ENCODE data around the gene LAMTOR4. TPM values are rescaled to one million over a fixed set of nuclear protein-coding genes. Genes with fewer than 3 reads are reported as not detected.
"Not testable (repeated sequence)": the region's sequence is repeated elsewhere in the genome, so short reads cannot be mapped to it uniquely, and the experiment has no call there.

Gene LAMTOR4
- total RNA-seq, 1 experiment from 2014 or later, result 65.4 TPM

GRCh38 chr7:100185726-100186125, 37.0 kb downstream of the LAMTOR4 start:
- Histone ChIP-seq H3K4me3 (no peak overlapping the region), H3K4me1 (no peaks in the 10 kb centered on the region), H3K27ac (no peak overlapping the region), H3K36me3 (no peaks in the 10 kb centered on the region), H3K9me3 (replicated peaks) (no peaks in the 10 kb centered on the region), H3K27me3 (no peaks in the 10 kb centered on the region)
- DNase-seq, result no peak

GRCh38 chr7:100189061-100189460, 40.3 kb downstream of the LAMTOR4 start:
- Histone ChIP-seq H3K4me3 (no peak overlapping the region), H3K9me3 (replicated peaks) (no peaks in the 10 kb centered on the region), H3K36me3 (no peaks in the 10 kb centered on the region), H3K4me1 (no peaks in the 10 kb centered on the region), H3K27me3 (no peaks in the 10 kb centered on the region), H3K27ac (no peak overlapping the region)
- DNase-seq, result no peak

GRCh38 chr7:100190048-100190711, 41.5 kb downstream of the LAMTOR4 start:
- H3K27me3 ChIP-seq, result no peaks in the 10 kb centered on the region
- H3K36me3 ChIP-seq, result no peaks in the 10 kb centered on the region
- no peaks in the 10 kb centered on the region for H3K9me3 ChIP-seq (replicated peaks)
- peak in 1 of 2 experiments; percentile 54 for DNase-seq
- no peak overlapping the region for H3K4me3 ChIP-seq
- no peak overlapping the region for H3K27ac ChIP-seq
- no peaks in the 10 kb centered on the region for H3K4me1 ChIP-seq

GRCh38 chr7:100191775-100192174, 43.1 kb downstream of the LAMTOR4 start:
- Histone ChIP-seq H3K36me3 (no peaks in the 10 kb centered on the region), H3K4me1 (no peaks in the 10 kb centered on the region), H3K9me3 (replicated peaks) (no peaks in the 10 kb centered on the region), H3K27ac (no peak overlapping the region), H3K27me3 (no peaks in the 10 kb centered on the region), H3K4me3 (no peak overlapping the region)
- DNase-seq, result no peak

GRCh38 chr7:100192281-100192862, 43.7 kb downstream of the LAMTOR4 start:
- not testable (repeated sequence) for DNase-seq; H3K9me3 ChIP-seq (replicated peaks); H3K4me3 ChIP-seq; H3K4me1 ChIP-seq; H3K27ac ChIP-seq; H3K27me3 ChIP-seq; H3K36me3 ChIP-seq

- H3K4me1 ChIP-seq, result no peaks in the 10 kb centered on the region
- DNase-seq, result no peak
- no peak overlapping the region for H3K4me3 ChIP-seq
- H3K27me3 ChIP-seq, result no peaks in the 10 kb centered on the region
- no peaks in the 10 kb centered on the region for H3K9me3 ChIP-seq (replicated peaks)
- no peak overlapping the region for H3K27ac ChIP-seq
- H3K36me3 ChIP-seq, result no peaks in the 10 kb centered on the region
These were observed 44.3 kb downstream of the LAMTOR4 start for GRCh38 chr7:100192969-100193368.

- Histone ChIP-seq H3K36me3 (no peaks in the 10 kb centered on the region), H3K4me3 (no peak overlapping the region), H3K4me1 (no peaks in the 10 kb centered on the region), H3K27me3 (no peaks in the 10 kb centered on the region), H3K9me3 (replicated peaks) (no peaks in the 10 kb centered on the region), H3K27ac (no peak overlapping the region)
- no peak for DNase-seq
These were observed 46.5 kb downstream of the LAMTOR4 start for GRCh38 chr7:100195222-100195621.

- not testable (repeated sequence) for H3K4me1 ChIP-seq; H3K27me3 ChIP-seq; H3K9me3 ChIP-seq (replicated peaks); H3K4me3 ChIP-seq; DNase-seq; H3K36me3 ChIP-seq; H3K27ac ChIP-seq
These were observed 47.2 kb downstream of the LAMTOR4 start for GRCh38 chr7:100195901-100196322.

- Histone ChIP-seq H3K9me3 (replicated peaks) (no peaks in the 10 kb centered on the region), H3K27ac (no peak overlapping the region), H3K27me3 (no peaks in the 10 kb centered on the region; the same call in 1 of the 2 replicates), H3K36me3 (no peaks in the 10 kb centered on the region), H3K4me1 (no peaks in the 10 kb centered on the region), H3K4me3 (no peak overlapping the region)
- no peak for DNase-seq
These were observed 49.5 kb downstream of the LAMTOR4 start for GRCh38 chr7:100198266-100198665.

GRCh38 chr7:100200693-100201092, 52.0 kb downstream of the LAMTOR4 start:
- DNase-seq, result no peak
- H3K4me1 ChIP-seq, result no peaks in the 10 kb centered on the region
- H3K4me3 ChIP-seq, result no peak overlapping the region
- H3K36me3 ChIP-seq, result no peaks in the 10 kb centered on the region
- no peaks in the 10 kb centered on the region for H3K9me3 ChIP-seq (replicated peaks)
- no peak overlapping the region for H3K27ac ChIP-seq
- no peaks in the 10 kb centered on the region; the same call in 1 of the 2 replicates for H3K27me3 ChIP-seq

Other genes starting within 250 kb of the LAMTOR4 start
- gene TRIM4, start 229.4 kb upstream of the LAMTOR4 start, total RNA-seq (2014; rRNA removed; shearing (Covaris generic)), result 16.3 and 18.5 TPM in 2 replicates
- gene GJC3, start 219.3 kb upstream of the LAMTOR4 start, total RNA-seq (2014; rRNA removed; shearing (Covaris generic)), result not detected in 2 replicates
- gene AZGP1, start 172.9 kb upstream of the LAMTOR4 start, total RNA-seq (2014; rRNA removed; shearing (Covaris generic)), result 0.10 TPM in 1 of 2 replicates, not detected in the other
- gene ZKSCAN1, start 133.3 kb upstream of the LAMTOR4 start, total RNA-seq (2014; rRNA removed; shearing (Covaris generic)), result 17.7 and 20.0 TPM in 2 replicates
- gene ZSCAN21, start 99.1 kb upstream of the LAMTOR4 start, total RNA-seq (2014; rRNA removed; shearing (Covaris generic)), result 15.1 and 17.9 TPM in 2 replicates
- 37.1 and 44.3 TPM in 2 replicates for gene ZNF3, start 67.2 kb upstream of the LAMTOR4 start, total RNA-seq (2014; rRNA removed; shearing (Covaris generic))
- gene COPS6, start 59.9 kb upstream of the LAMTOR4 start, total RNA-seq (2014; rRNA removed; shearing (Covaris generic)), result 115 and 126 TPM in 2 replicates
- gene MCM7, start 47.5 kb upstream of the LAMTOR4 start, total RNA-seq (2014; rRNA removed; shearing (Covaris generic)), result 332 and 353 TPM in 2 replicates
- gene AP4M1, start 47.3 kb upstream of the LAMTOR4 start, total RNA-seq (2014; rRNA removed; shearing (Covaris generic)), result 9.9 and 13.9 TPM in 2 replicates
- gene TAF6, start 29.6 kb upstream of the LAMTOR4 start, total RNA-seq (2014; rRNA removed; shearing (Covaris generic)), result 42.2 and 47.8 TPM in 2 replicates
- 13.2 and 13.7 TPM in 2 replicates for gene CNPY4, start 29.3 kb upstream of the LAMTOR4 start, total RNA-seq (2014; rRNA removed; shearing (Covaris generic))
- gene MBLAC1, start 22.0 kb upstream of the LAMTOR4 start, total RNA-seq (2014; rRNA removed; shearing (Covaris generic)), result 1.4 and 1.6 TPM in 2 replicates
- 9.6 and 15.4 TPM in 2 replicates for gene TRAPPC14, start 9.8 kb downstream of the LAMTOR4 start, total RNA-seq (2014; rRNA removed; shearing (Covaris generic))
- 7.4 and 8.0 TPM in 2 replicates for gene GAL3ST4, start 19.7 kb downstream of the LAMTOR4 start, total RNA-seq (2014; rRNA removed; shearing (Covaris generic))
- 16.7 and 17.2 TPM in 2 replicates for gene GPC2, start 28.5 kb downstream of the LAMTOR4 start, total RNA-seq (2014; rRNA removed; shearing (Covaris generic))
- gene STAG3, start 29.0 kb downstream of the LAMTOR4 start, total RNA-seq (2014; rRNA removed; shearing (Covaris generic)), result 0.10 and 1.3 TPM in 2 replicates
- gene PVRIG, start 71.0 kb downstream of the LAMTOR4 start, total RNA-seq (2014; rRNA removed; shearing (Covaris generic)), result not detected in 2 replicates
- 0.06 TPM in 1 of 2 replicates, not detected in the other for gene SPDYE3, start 158.8 kb downstream of the LAMTOR4 start, total RNA-seq (2014; rRNA removed; shearing (Covaris generic))
- 13.3 and 28.0 TPM in 2 replicates for gene PILRB, start 209.2 kb downstream of the LAMTOR4 start, total RNA-seq (2014; rRNA removed; shearing (Covaris generic))
- gene PILRA, start 224.6 kb downstream of the LAMTOR4 start, total RNA-seq (2014; rRNA removed; shearing (Covaris generic)), result 0.83 TPM in 1 of 2 replicates, not detected in the other

All from SJCRH30 (cell line).